KMS-11 (cell line): ENCODE results near the gene ENTREP3.

Source experiments
- H2AFZ ChIP-seq: fragments of 200-600 bp; sonication (generic); 2 replicates; pipeline ENCODE4 v1.6.1; 2016; ENCODE audit warnings: antibody characterized with exemption, mixed run types, low read depth
- H3K27ac ChIP-seq: fragments of 200-600 bp; sonication (generic); 2 replicates; pipeline ENCODE4 v1.6.1; 2016; ENCODE audit warnings: mild to moderate bottlenecking, mixed run types
- H3K27me3 ChIP-seq: fragments of 200-600 bp; sonication (generic); 2 replicates; pipeline ENCODE4 v1.6.1; 2017; ENCODE audit warnings: mild to moderate bottlenecking, low read depth, mixed run types, moderate library complexity; ENCODE audit not compliant: insufficient read depth
- H3K36me3 ChIP-seq: fragments of 200-600 bp; sonication (generic); 2 replicates; pipeline ENCODE4 v1.6.1; 2017; ENCODE audit warnings: mild to moderate bottlenecking, mixed run types; ENCODE audit not compliant: insufficient read depth
- H3K4me1 ChIP-seq: fragments of 200-600 bp; sonication (generic); 2 replicates; pipeline ENCODE4 v1.6.1; 2016; ENCODE audit warnings: mild to moderate bottlenecking, low read depth, mixed run types; ENCODE audit not compliant: poor library complexity, severe bottlenecking
- H3K4me2 ChIP-seq: fragments of 200-600 bp; sonication (generic); 2 replicates; pipeline ENCODE4 v1.7.0; 2016; ENCODE audit warnings: mild to moderate bottlenecking, mixed run types
- H3K4me3 ChIP-seq: fragments of 200-600 bp; sonication (generic); IDR thresholded peaks from 2 replicates; pipeline ENCODE4 v1.6.1; 2017; ENCODE audit warnings: low read depth, low read length, mixed read lengths; ENCODE audit not compliant: insufficient read depth
- H3K79me2 ChIP-seq: fragments of 200-600 bp; sonication (generic); 2 replicates; pipeline ENCODE4 v1.6.1; 2016; ENCODE audit warnings: low read depth, mixed run types; ENCODE audit not compliant: insufficient read depth
- H3K9ac ChIP-seq: fragments of 200-600 bp; sonication (generic); 2 replicates; pipeline ENCODE4 v1.6.1; 2016; ENCODE audit warnings: mild to moderate bottlenecking, mixed run types
- H4K20me1 ChIP-seq: fragments of 200-600 bp; sonication (generic); 2 replicates; pipeline ENCODE4 v1.6.1; 2016; ENCODE audit warnings: mild to moderate bottlenecking, mixed run types; ENCODE audit not compliant: insufficient read depth
- CTCF ChIP-seq: fragments of 200-600 bp; sonication (generic); conservative IDR thresholded peaks from 2 replicates; pipeline ENCODE4 v1.6.1; 2017; ENCODE audit warnings: low read depth, mild to moderate bottlenecking, antibody characterized with exemption, low read length, moderate library complexity, mixed read lengths

ENTREP3 gene

DNA sequence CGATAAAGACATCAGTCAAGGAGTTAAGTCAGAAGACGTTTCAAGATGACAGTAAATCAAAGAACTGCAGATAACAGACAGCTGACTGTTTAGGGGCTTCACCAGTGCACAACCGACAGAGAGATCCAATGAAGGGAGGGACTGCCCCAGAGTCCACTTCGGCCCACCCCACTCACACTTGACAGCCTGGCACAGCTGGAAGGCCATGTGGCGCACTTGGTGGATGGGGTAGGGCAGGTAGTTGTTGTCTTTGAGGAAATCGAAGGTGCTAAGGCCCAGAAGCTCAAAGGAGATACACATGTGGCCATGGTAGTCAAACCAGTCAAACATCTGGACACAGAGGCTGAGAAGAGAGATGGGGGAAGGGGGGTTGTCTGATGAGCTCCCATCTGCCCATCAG lies 11.3 kb upstream of the ENTREP3 start:
- Histone ChIP-seq H3K4me2 (no peak overlapping the region), H3K27ac (peak overlapping the region; percentile 1; the same call in 1 of the 2 replicates)

GRCh38 chr1:155263067-155263466 lies 7.8 kb upstream of the ENTREP3 start:
- Histone ChIP-seq H3K79me2 (peaks cover 20% of the 10 kb centered on the region), H2AFZ (no peak overlapping the region; the same call in 1 of the 2 replicates), H4K20me1 (no peaks in the 10 kb centered on the region), H3K9ac (no peak overlapping the region; the same call in 1 of the 2 replicates), H3K27me3 (no peaks in the 10 kb centered on the region), H3K4me1 (peaks cover 18% of the 10 kb centered on the region), H3K36me3 (peaks cover 28% of the 10 kb centered on the region; the same call in 1 of the 2 replicates), H3K4me2 (peak overlapping the region; percentile 98; the same call in 1 of the 2 replicates), H3K4me3 (no peak overlapping the region), H3K27ac (no peak overlapping the region)
- TF ChIP-seq CTCF = no peak

More for the DNA sequence above, 11.3 kb upstream of the ENTREP3 start:
- H3K36me3 ChIP-seq = peaks cover 53% of the 10 kb centered on the region; the same call in 1 of the 2 replicates
- H3K27me3 ChIP-seq = no peaks in the 10 kb centered on the region
- no peak overlapping the region for H3K9ac ChIP-seq
- H4K20me1 ChIP-seq = no peaks in the 10 kb centered on the region
- H3K79me2 ChIP-seq = peaks cover 22% of the 10 kb centered on the region
- TF ChIP-seq CTCF = no peak
- no peak overlapping the region for H3K4me3 ChIP-seq
- H2AFZ ChIP-seq = no peak overlapping the region
- peaks cover 8% of the 10 kb centered on the region for H3K4me1 ChIP-seq

GRCh38 chr1:155261852-155262673 lies 6.8 kb upstream of the ENTREP3 start, which contains the start of gene SCAMP3:
Gene SCAMP3, minus strand, starts transcription at chr1:155262360. Its CDS starts 209 bp downstream, at chr1:155262151.
- Histone ChIP-seq H3K27ac (peak within 1 kb of the TSS; percentile 33), H2AFZ (peak within 1 kb of the TSS; percentile 74), H4K20me1 (no peaks in the 10 kb centered on the region), H3K4me2 (peak within 1 kb of the TSS; percentile 98), H3K9ac (peak within 1 kb of the TSS; percentile 68), H3K36me3 (peaks cover 19% of the 10 kb centered on the region; the same call in 1 of the 2 replicates), H3K4me3 (peak within 1 kb of the TSS; percentile 100), H3K79me2 (peaks cover 20% of the 10 kb centered on the region), H3K27me3 (no peaks in the 10 kb centered on the region), H3K4me1 (peaks cover 18% of the 10 kb centered on the region)
- 0 out of 2 replicates have a peak, but pooled peaks have one; percentile 7 for TF ChIP-seq CTCF

- Histone ChIP-seq H3K36me3 (peaks cover 19% of the 10 kb centered on the region; the same call in 1 of the 2 replicates), H3K27ac (peak overlapping the region; percentile 33; the same call in 1 of the 2 replicates), H3K4me1 (peaks cover 18% of the 10 kb centered on the region)
Observed at GRCh38 chr1:155261493-155261851, 6.2 kb upstream of the ENTREP3 start.

More at GRCh38 chr1:155261493-155261851, 6.2 kb upstream of the ENTREP3 start:
- Histone ChIP-seq H3K27me3 (no peaks in the 10 kb centered on the region), H3K4me2 (peak overlapping the region; percentile 98), H3K9ac (peak overlapping the region; percentile 68), H3K4me3 (peak overlapping the region; percentile 100), H3K79me2 (peaks cover 20% of the 10 kb centered on the region), H2AFZ (peak overlapping the region; percentile 74), H4K20me1 (no peaks in the 10 kb centered on the region)
- TF ChIP-seq CTCF = no peak
